H9 (cell line): ENCODE results near the gene RCOR3. TPM values are rescaled to one million over a fixed set of nuclear protein-coding genes. Genes with fewer than 3 reads are reported as not detected.

ENCODE experiments used
- DNase-seq: peaks from one replicate; pipeline ENCODE4 v3.0.0-alpha.2; 2017
- H2AFZ ChIP-seq: one replicate; pipeline ENCODE4 v1.6.1; 2013; ENCODE audit warnings: mild to moderate bottlenecking, low read length, control low read depth, moderate library complexity
- H2AK5ac ChIP-seq: 2 replicates; pipeline ENCODE4 v1.6.1; 2013; ENCODE audit warnings: low read length, control low read depth, mixed read lengths; ENCODE audit not compliant: insufficient read length
- H2BK120ac ChIP-seq: one replicate; pipeline ENCODE4 v1.6.1; 2013; ENCODE audit warnings: low read depth, mild to moderate bottlenecking, low read length, control low read depth, inconsistent platforms; ENCODE audit not compliant: poor library complexity, severe bottlenecking
- H2BK12ac ChIP-seq: 2 replicates; pipeline ENCODE4 v1.6.1; 2013; ENCODE audit warnings: low read length, control low read depth, mixed read lengths, low read depth; ENCODE audit not compliant: insufficient read length
- H2BK15ac ChIP-seq: 2 replicates; pipeline ENCODE4 v1.6.1; 2013; ENCODE audit warnings: low read depth, low read length, control low read depth
- H2BK20ac ChIP-seq: one replicate; pipeline ENCODE4 v1.6.1; 2013; ENCODE audit warnings: low read depth, mild to moderate bottlenecking, low read length, control low read depth, inconsistent platforms; ENCODE audit not compliant: poor library complexity, severe bottlenecking
- H2BK5ac ChIP-seq: 2 replicates; pipeline ENCODE4 v1.6.1; 2013; ENCODE audit warnings: low read length, control low read depth, mixed read lengths; ENCODE audit not compliant: insufficient read length
- H3K14ac ChIP-seq: 2 replicates; pipeline ENCODE4 v1.6.1; 2013; ENCODE audit warnings: low read length, control low read depth; ENCODE audit not compliant: insufficient read depth
- H3K18ac ChIP-seq: 2 replicates; pipeline ENCODE4 v1.6.1; 2013; ENCODE audit warnings: low read depth, mild to moderate bottlenecking, mixed read lengths, low read length, control low read depth; ENCODE audit not compliant: insufficient read length
- H3K23ac ChIP-seq: 2 replicates; pipeline ENCODE4 v1.6.1; 2013; ENCODE audit warnings: low read length, control low read depth, mixed read lengths, low read depth; ENCODE audit not compliant: insufficient read length
- H3K23me2 ChIP-seq: 2 replicates; pipeline ENCODE4 v1.6.1; 2013; ENCODE audit warnings: low read depth, mild to moderate bottlenecking, mixed read lengths, low read length, control low read depth; ENCODE audit not compliant: insufficient read length, poor library complexity, severe bottlenecking
- H3K27ac ChIP-seq: 2 replicates; pipeline ENCODE4 v1.5.1; 2013; ENCODE audit warnings: low read length, control low read depth, mixed read lengths, low read depth; ENCODE audit not compliant: insufficient read length
- H3K27me3 ChIP-seq: 2 replicates; pipeline ENCODE4 v1.6.1; 2013; ENCODE audit warnings: low read length, control low read depth, inconsistent platforms; ENCODE audit not compliant: insufficient read depth
- H3K4ac ChIP-seq: 2 replicates; pipeline ENCODE4 v1.6.1; 2013; ENCODE audit warnings: low read depth, mild to moderate bottlenecking, control low read depth, inconsistent platforms, low read length, moderate library complexity
- H3K4me1 ChIP-seq: 2 replicates; pipeline ENCODE4 v1.6.1; 2013; ENCODE audit warnings: low read length, control low read depth, inconsistent platforms; ENCODE audit not compliant: insufficient read depth
- H3K4me2 ChIP-seq: 2 replicates; pipeline ENCODE4 v1.6.1; 2013; ENCODE audit warnings: low read length, control low read depth, mixed read lengths; ENCODE audit not compliant: insufficient read length, insufficient read depth
- H3K56ac ChIP-seq: 2 replicates; pipeline ENCODE4 v1.6.1; 2013; ENCODE audit warnings: low read depth, mild to moderate bottlenecking, mixed read lengths, low read length, control low read depth; ENCODE audit not compliant: insufficient read length
- H3K79me1 ChIP-seq: 2 replicates; pipeline ENCODE4 v1.6.1; 2013; ENCODE audit warnings: low read depth, mild to moderate bottlenecking, moderate library complexity, low read length, control low read depth, inconsistent platforms; ENCODE audit not compliant: insufficient read depth, poor library complexity, severe bottlenecking
- H3K79me2 ChIP-seq: 2 replicates; pipeline ENCODE4 v1.6.1; 2013; ENCODE audit warnings: low read length, control low read depth, inconsistent platforms; ENCODE audit not compliant: insufficient read depth
- H3K9ac ChIP-seq: 2 replicates; pipeline ENCODE4 v1.6.1; 2013; ENCODE audit warnings: low read length, control low read depth, mixed read lengths; ENCODE audit not compliant: insufficient read length; ENCODE audit errors: extremely low read depth
- H3K9me3 ChIP-seq: one replicate; pipeline ENCODE4 v1.6.1; 2013; ENCODE audit warnings: low read depth, low read length, inconsistent platforms; ENCODE audit not compliant: control insufficient read depth
- H3T11ph ChIP-seq: one replicate; pipeline ENCODE4 v1.6.1; 2013; ENCODE audit warnings: mild to moderate bottlenecking, low read length, control low read depth, inconsistent platforms
- H4K20me1 ChIP-seq: one replicate; pipeline ENCODE4 v1.6.1; 2013; ENCODE audit not compliant: control insufficient read depth, insufficient read length, insufficient read depth
- H4K5ac ChIP-seq: 2 replicates; pipeline ENCODE4 v1.6.1; 2013; ENCODE audit warnings: low read depth, mild to moderate bottlenecking, mixed read lengths, low read length, control low read depth; ENCODE audit not compliant: insufficient read length
- H4K8ac ChIP-seq: replicated peaks from 2 replicates; pipeline ENCODE4 v1.6.1; 2013; ENCODE audit warnings: low read length, control low read depth, mixed read lengths, low read depth; ENCODE audit not compliant: insufficient read length
- H4K91ac ChIP-seq: 2 replicates; pipeline ENCODE4 v1.6.1; 2013; ENCODE audit warnings: low read depth, mild to moderate bottlenecking, moderate library complexity, mixed read lengths, low read length, control low read depth; ENCODE audit not compliant: insufficient read length
- H3K27ac Mint-ChIP-seq, 3 experiments: 2 replicates in 2 of 3; 3 replicates in 1 of 3; pipeline ENCODE4 v1.8.0; 2020 to 2021; ENCODE audit warnings: mixed read lengths in 3 of 3, mild to moderate bottlenecking in 1 of 3, moderate library complexity in 1 of 3
- H3K27me3 Mint-ChIP-seq: 2 replicates; pipeline ENCODE4 v1.8.0; 2021; ENCODE audit warnings: low read depth, mild to moderate bottlenecking, moderate library complexity, mixed read lengths
- H3K36me3 Mint-ChIP-seq, 3 experiments: 2 replicates in 2 of 3; 3 replicates in 1 of 3; pipeline ENCODE4 v1.8.0; 2020 to 2021; ENCODE audit warnings: low read depth in 3 of 3, mixed read lengths in 3 of 3; ENCODE audit not compliant: insufficient read depth in 1 of 3
- H3K4me1 Mint-ChIP-seq, 2 experiments: 2 replicates each; pipeline ENCODE4 v1.8.0; 2020; ENCODE audit warnings: mixed read lengths in 2 of 2
- H3K4me3 Mint-ChIP-seq, 2 experiments: 2 replicates in 1 of 2; 3 replicates in 1 of 2; pipeline ENCODE4 v1.8.0; 2020 to 2021; ENCODE audit warnings: mild to moderate bottlenecking in 2 of 2, mixed read lengths in 2 of 2, moderate library complexity in 1 of 2
- H3K9me3 Mint-ChIP-seq, 2 experiments: 2 replicates in 1 of 2; 3 replicates in 1 of 2; pipeline ENCODE4 v1.8.0; 2020; ENCODE audit warnings: mild to moderate bottlenecking in 2 of 2, mixed read lengths in 2 of 2, moderate library complexity in 1 of 2
- CTCF ChIP-seq: fragments of 200-600 bp; sonication (generic); conservative IDR thresholded peaks from 3 replicates; pipeline ENCODE4 v1.8.0; 2021; ENCODE audit warnings: antibody characterized with exemption, mild to moderate bottlenecking
- total RNA-seq: library from RNA; stranded (reverse); gene quantifications from 2 replicates; pipeline ENCODE4 v1.2.1, GENCODE V29; 2021

Gene RCOR3
- total RNA-seq, 1 experiment from 2014 or later = 37.2 TPM

- Mint-ChIP-seq H3K4me3 (no peak overlapping the region), H3K27ac (no peak overlapping the region), H3K4me1 (peaks cover 8 to 10% of the 10 kb centered on the region in 2 experiments), H3K9me3 (no peaks in the 10 kb centered on the region), H3K27me3 (no peaks in the 10 kb centered on the region), H3K36me3 (peaks cover 14 to 63% (median 51%) of the 10 kb centered on the region in 3 experiments; a peak in 6 of 7 replicates)
- no peak overlapping the region for H3K4me2 ChIP-seq
- no peaks in the 10 kb centered on the region for H3K23me2 ChIP-seq
- no peaks in the 10 kb centered on the region; the same call in 1 of the 2 replicates for H3K4me1 ChIP-seq
- H3K79me1 ChIP-seq = no peaks in the 10 kb centered on the region
- H3K23ac ChIP-seq = no peak overlapping the region
- H3K56ac ChIP-seq = no peak overlapping the region
- H4K20me1 ChIP-seq = no peaks in the 10 kb centered on the region
- H4K5ac ChIP-seq = no peak overlapping the region
- no peak for TF ChIP-seq CTCF
- H2BK20ac ChIP-seq = no peak overlapping the region
- no peaks in the 10 kb centered on the region for H3K27me3 ChIP-seq
- no peak overlapping the region for H3T11ph ChIP-seq
- H3K9me3 ChIP-seq = no peaks in the 10 kb centered on the region
- H3K79me2 ChIP-seq = no peaks in the 10 kb centered on the region
- H3K4ac ChIP-seq = no peak overlapping the region
- H2BK120ac ChIP-seq = no peak overlapping the region
- no peak overlapping the region for H2BK15ac ChIP-seq
- no peak overlapping the region for H2AK5ac ChIP-seq
- no peak overlapping the region for H2BK12ac ChIP-seq
- no peak for DNase-seq
- no peak overlapping the region for H4K91ac ChIP-seq
- H3K14ac ChIP-seq = no peak overlapping the region
- H4K8ac ChIP-seq = no peak overlapping the region
- no peak overlapping the region for H3K18ac ChIP-seq
- H2BK5ac ChIP-seq = no peak overlapping the region
- no peak overlapping the region for H3K9ac ChIP-seq
- no peak overlapping the region for H3K27ac ChIP-seq
- H2AFZ ChIP-seq = no peak overlapping the region
Measured at GRCh38 chr1:211296396-211296795, 37.2 kb downstream of the RCOR3 start.
